Measurements from ENCODE around the gene KLK2.

KLK2 gene

DNA sequence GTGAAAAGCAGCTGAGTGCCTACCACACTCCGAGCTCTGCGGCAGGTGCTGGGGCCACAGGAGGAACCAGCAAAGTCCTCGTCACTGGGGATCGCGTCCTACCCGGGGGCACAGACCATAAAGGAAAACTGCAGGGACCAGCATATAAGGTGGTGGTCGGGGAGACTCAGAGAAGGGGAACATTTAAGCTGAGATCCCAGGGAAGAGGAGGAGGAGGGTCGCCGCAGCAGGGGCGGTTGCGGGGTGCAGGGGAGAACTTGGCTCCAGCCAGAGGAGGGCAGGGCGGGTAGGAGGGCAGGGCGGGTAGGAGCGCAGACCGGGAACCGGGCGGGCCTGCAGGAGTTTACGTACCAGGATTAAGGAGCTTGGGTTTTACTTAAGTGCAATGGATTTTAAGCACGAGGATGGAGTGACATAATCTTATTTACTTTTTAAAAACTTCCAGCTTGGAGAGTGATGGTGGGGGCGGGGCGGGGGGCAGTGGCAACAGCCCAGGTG, 38.9 kb downstream of the KLK2 start:
- no peak overlapping the region for H3K4me3 ChIP-seq (ENCODE audit: low read depth in 1 of 2, low read length in 2 of 2)
- H3K9ac ChIP-seq (ENCODE audit: low read length): no peak overlapping the region
- peaks cover 37 to 42% of the 10 kb centered on the region in 2 donors for H3K27me3 ChIP-seq (ENCODE audit: control insufficient read depth in 1 of 2, insufficient read depth in 2 of 2, low read length in 2 of 2)
- H3K9me3 ChIP-seq (ENCODE audit: low read length): no peaks in the 10 kb centered on the region
- no peaks in the 10 kb centered on the region for H3K4me1 ChIP-seq (ENCODE audit: insufficient read depth, low read length)
- H3K27ac ChIP-seq (ENCODE audit: low read depth, low read length): no peak overlapping the region
- H3K36me3 ChIP-seq (ENCODE audit: insufficient read depth, low read length): no peaks in the 10 kb centered on the region

DNA sequence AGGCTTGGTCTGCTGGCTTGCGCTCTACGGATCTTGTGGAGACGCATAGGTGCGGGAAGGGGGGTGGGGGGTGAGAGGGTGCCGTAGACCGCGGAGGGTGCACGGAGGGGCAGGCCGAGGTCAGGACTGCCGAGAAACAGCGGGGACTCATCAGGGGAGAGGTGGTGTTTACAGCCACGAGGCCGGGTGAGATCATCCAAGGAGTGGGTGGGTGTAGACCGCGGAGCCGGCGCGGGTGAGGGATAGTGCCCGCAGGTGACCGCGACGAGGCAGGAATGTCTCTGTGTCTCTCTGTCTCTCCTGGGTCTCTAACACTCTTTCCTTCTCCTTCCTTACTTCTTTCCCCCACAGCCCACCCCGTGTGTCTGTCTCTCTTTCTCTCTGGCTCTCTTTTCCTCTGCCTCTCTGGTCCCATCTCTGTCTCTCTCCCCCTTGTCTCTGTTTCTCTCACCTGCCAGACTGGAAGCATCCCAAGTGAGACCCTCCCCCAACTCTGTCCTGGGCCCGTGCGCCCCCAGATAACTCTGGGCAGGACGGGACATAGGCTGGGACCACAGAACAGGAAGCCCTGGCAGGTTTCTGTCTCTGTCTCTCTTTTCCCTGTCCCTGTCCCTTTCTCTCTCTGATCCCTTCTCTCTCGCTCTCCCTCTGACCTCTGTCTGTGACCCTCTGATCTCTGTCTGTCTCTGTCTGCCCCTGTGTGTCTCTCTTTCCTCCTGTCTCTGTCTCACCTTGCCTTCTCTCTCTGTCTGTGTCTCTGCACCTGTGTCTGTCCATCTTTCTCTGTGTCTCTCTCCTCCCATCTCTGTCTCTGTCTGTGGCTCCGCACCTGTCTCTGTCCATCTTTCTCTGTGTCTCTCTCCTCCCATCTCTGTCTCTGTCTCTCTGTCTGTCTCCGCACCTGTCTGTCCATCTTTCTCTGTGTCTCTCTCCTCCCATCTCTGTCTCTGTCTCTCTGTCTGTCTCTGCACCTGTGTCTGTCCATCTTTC, 39.8 kb downstream of the KLK2 start:
- H3K27ac ChIP-seq (ENCODE audit: low read depth, low read length): no peak overlapping the region
- H3K4me1 ChIP-seq (ENCODE audit: insufficient read depth, low read length): no peaks in the 10 kb centered on the region
- H3K27me3 ChIP-seq (ENCODE audit: control insufficient read depth in 1 of 2, insufficient read depth in 2 of 2, low read length in 2 of 2): peaks cover 29 to 39% of the 10 kb centered on the region in 2 donors
- H3K36me3 ChIP-seq (ENCODE audit: insufficient read depth, low read length): no peaks in the 10 kb centered on the region
- H3K4me3 ChIP-seq (ENCODE audit: low read depth in 1 of 2, low read length in 2 of 2): no peak overlapping the region
- no peaks in the 10 kb centered on the region for H3K9me3 ChIP-seq (ENCODE audit: low read length)
- no peak overlapping the region for H3K9ac ChIP-seq (ENCODE audit: low read length)

DNA sequence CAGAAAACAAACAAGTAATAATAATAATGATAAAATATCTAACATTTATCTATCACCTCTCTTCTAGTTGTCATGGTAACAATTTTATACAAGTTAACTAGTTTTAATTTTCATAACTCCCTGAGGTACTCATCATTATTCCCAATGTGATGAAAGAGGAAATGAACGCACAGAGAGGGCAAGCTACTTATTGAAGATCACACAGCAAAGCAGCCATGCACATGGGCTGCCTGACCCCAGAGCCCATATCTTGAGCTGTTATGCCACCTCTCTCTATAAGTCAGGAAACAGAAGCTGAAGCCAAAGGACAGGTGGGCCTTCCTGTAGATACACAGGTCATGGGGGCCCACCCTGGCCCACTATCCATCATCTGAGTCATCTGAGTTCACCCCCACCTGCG, 42.8 kb downstream of the KLK2 start:
- H3K36me3 ChIP-seq (ENCODE audit: insufficient read depth, low read length): no peaks in the 10 kb centered on the region
- no peaks in the 10 kb centered on the region for H3K9me3 ChIP-seq (ENCODE audit: low read length)
- no peak overlapping the region for H3K4me3 ChIP-seq (ENCODE audit: low read depth in 1 of 2, low read length in 2 of 2)
- H3K9ac ChIP-seq (ENCODE audit: low read length): no peak overlapping the region
- H3K27ac ChIP-seq (ENCODE audit: low read depth, low read length): no peak overlapping the region
- H3K4me1 ChIP-seq (ENCODE audit: insufficient read depth, low read length): no peaks in the 10 kb centered on the region
- H3K27me3 ChIP-seq (ENCODE audit: control insufficient read depth in 1 of 2, insufficient read depth in 2 of 2, low read length in 2 of 2): peaks cover 9 to 10% of the 10 kb centered on the region in 2 donors

DNA sequence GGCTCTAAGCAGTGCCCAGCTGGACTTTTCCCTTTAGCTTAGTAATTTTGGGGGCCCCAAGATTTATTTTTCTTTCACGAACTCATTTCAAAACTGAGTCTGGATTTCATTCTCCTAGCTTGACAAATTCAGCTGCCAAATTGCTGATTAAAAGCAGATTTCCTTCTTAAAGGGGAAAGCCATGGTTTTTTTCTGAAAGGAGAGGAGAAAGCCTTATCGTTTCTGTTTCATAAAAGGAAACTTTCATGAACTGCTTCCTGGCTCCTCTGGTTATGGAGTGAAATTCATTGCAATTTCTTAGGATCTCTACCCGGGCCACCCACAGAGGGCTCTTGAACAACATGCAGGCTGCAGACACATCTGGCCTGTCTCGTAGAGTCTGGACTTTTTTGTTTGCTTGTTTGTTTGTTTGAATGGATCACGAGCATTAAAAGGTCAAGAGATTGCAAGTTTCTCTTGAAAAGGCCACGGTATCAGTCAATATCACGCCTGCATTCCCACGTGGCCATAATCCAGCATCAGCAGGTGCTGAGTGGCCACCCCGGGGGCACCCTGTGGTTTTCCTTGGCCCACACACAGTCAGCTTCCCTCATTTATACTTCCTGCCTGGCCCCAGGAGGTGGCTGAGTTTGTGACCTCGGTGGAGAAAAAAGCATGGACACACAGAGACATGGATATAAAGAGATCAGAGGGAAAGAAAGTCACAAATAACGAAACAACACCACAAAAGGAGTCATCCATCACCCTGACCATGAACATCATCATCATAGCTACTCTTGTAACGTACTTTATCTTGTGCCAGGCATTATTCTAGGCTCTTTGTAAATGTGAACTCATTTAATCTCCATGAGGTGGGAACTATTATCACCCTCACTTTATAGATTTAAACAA, 48.4 kb downstream of the KLK2 start:
- Histone ChIP-seq H3K27me3 (ENCODE audit: control insufficient read depth in 1 of 2, insufficient read depth in 2 of 2, low read length in 2 of 2) (peaks cover 0 to 7% of the 10 kb centered on the region in 2 donors), H3K9ac (ENCODE audit: low read length) (no peak overlapping the region), H3K27ac (ENCODE audit: low read depth, low read length) (no peak overlapping the region), H3K4me3 (ENCODE audit: low read depth in 1 of 2, low read length in 2 of 2) (no peak overlapping the region), H3K9me3 (ENCODE audit: low read length) (no peaks in the 10 kb centered on the region), H3K4me1 (ENCODE audit: insufficient read depth, low read length) (peaks cover 3% of the 10 kb centered on the region), H3K36me3 (ENCODE audit: insufficient read depth, low read length) (no peaks in the 10 kb centered on the region)

DNA sequence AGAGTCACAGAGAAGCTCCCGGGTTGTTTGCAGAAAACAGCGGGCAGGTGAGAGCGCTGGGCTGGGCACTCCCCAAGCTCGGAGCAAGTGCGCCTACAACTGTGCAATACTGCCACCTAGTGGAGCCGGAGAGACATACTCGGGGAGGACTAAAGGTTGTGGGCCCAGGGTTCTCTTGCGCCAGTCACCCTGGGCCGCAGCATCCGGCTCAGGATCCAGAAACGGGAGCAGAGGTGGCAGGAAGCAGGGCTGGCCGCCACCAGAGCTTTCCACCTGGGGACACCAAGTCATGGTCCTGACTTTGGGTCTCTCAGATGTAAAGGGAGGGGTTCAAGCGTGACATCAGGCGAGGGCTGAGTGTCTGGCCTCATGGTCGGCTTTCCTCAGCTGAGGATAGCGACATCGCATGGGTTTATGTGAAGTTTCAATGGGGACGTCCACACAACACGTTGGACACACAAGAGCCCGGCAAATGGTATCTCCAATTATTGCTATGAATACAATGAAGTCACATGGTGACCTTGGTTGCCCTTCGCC, 49.1 kb downstream of the KLK2 start:
- no peaks in the 10 kb centered on the region for H3K9me3 ChIP-seq (ENCODE audit: low read length)
- H3K36me3 ChIP-seq (ENCODE audit: insufficient read depth, low read length): no peaks in the 10 kb centered on the region
- H3K4me1 ChIP-seq (ENCODE audit: insufficient read depth, low read length): peaks cover 3% of the 10 kb centered on the region
- H3K9ac ChIP-seq (ENCODE audit: low read length): no peak overlapping the region
- peaks cover 0 to 7% of the 10 kb centered on the region in 2 donors for H3K27me3 ChIP-seq (ENCODE audit: control insufficient read depth in 1 of 2, insufficient read depth in 2 of 2, low read length in 2 of 2)
- no peak overlapping the region for H3K27ac ChIP-seq (ENCODE audit: low read depth, low read length)
- no peak overlapping the region for H3K4me3 ChIP-seq (ENCODE audit: low read depth in 1 of 2, low read length in 2 of 2)

DNA sequence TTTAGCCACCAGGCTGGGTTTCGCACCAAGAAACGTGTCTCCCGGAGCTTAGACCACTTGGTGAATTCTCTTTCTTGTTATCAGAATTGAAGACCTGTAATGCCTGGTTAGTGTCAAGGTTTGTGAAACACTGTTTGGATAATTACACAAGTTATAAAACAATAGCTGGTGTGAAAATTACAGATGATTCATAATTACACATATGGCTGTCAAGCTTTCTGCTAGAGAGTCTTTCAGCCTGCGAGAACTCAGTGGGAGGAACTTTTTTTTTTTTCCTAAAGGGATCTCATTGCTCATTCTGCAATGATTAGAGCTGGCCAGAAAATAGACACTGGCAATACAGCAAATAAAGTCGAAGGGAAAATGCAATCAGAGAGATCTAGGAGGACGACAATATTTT, 51.3 kb downstream of the KLK2 start:
- H3K27ac ChIP-seq (ENCODE audit: low read depth, low read length): no peak overlapping the region
- no peaks in the 10 kb centered on the region for H3K9me3 ChIP-seq (ENCODE audit: low read length)
- H3K9ac ChIP-seq (ENCODE audit: low read length): no peak overlapping the region
- peaks cover 5 to 14% of the 10 kb centered on the region in 2 donors for H3K27me3 ChIP-seq (ENCODE audit: control insufficient read depth in 1 of 2, insufficient read depth in 2 of 2, low read length in 2 of 2)
- no peak overlapping the region for H3K4me3 ChIP-seq (ENCODE audit: low read depth in 1 of 2, low read length in 2 of 2)
- no peaks in the 10 kb centered on the region for H3K36me3 ChIP-seq (ENCODE audit: insufficient read depth, low read length)
- peaks cover 3% of the 10 kb centered on the region for H3K4me1 ChIP-seq (ENCODE audit: insufficient read depth, low read length)

DNA sequence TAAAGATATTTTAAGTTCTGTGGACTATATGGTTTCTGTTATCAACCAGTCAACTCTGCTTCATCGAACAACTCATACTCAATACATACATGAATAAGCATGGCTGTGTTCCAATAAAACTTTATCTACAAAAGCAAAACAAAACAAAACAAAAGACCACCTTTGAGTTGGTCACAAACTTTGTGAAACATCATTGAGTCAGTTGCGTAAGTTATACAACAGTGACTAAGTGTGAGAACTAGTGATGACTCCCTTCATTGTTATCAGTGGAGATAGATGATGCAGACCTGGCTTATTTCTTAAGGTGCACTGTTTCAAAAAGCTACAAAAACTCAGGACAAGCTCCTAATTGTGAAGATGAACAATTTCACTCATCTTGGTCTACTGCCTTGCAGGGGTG, 52.5 kb downstream of the KLK2 start:
- Histone ChIP-seq H3K36me3 (ENCODE audit: insufficient read depth, low read length) (no peaks in the 10 kb centered on the region), H3K4me3 (ENCODE audit: low read depth in 1 of 2, low read length in 2 of 2) (no peak overlapping the region), H3K27ac (ENCODE audit: low read depth, low read length) (no peak overlapping the region), H3K9me3 (ENCODE audit: low read length) (no peaks in the 10 kb centered on the region), H3K27me3 (ENCODE audit: control insufficient read depth in 1 of 2, insufficient read depth in 2 of 2, low read length in 2 of 2) (peaks cover 5 to 14% of the 10 kb centered on the region in 2 donors), H3K9ac (ENCODE audit: low read length) (no peak overlapping the region), H3K4me1 (ENCODE audit: insufficient read depth, low read length) (peaks cover 3% of the 10 kb centered on the region)

DNA sequence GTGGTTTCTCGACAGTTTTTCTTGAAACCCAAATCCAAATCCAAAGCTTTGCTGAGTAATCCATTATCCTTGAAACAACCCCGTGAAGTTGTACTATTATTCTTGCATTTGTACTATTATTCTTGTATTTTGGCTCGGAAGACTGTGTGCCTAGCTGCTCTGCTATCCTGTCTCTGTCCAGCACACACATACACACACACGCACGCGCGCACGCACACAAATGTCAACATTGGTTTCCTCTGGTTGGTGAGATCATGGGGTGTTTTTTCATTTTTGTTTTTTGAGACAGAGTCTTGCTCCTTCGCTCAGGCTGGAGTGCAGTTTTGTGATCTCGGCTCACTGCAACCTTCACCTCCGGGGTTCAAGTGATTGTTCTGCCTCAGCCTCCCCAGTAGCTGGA, 52.9 kb downstream of the KLK2 start:
- Histone ChIP-seq H3K27me3 (ENCODE audit: control insufficient read depth in 1 of 2, insufficient read depth in 2 of 2, low read length in 2 of 2) (peaks cover 5 to 14% of the 10 kb centered on the region in 2 donors), H3K4me3 (ENCODE audit: low read depth in 1 of 2, low read length in 2 of 2) (no peak overlapping the region), H3K9ac (ENCODE audit: low read length) (no peak overlapping the region), H3K36me3 (ENCODE audit: insufficient read depth, low read length) (no peaks in the 10 kb centered on the region), H3K27ac (ENCODE audit: low read depth, low read length) (no peak overlapping the region), H3K4me1 (ENCODE audit: insufficient read depth, low read length) (peaks cover 3% of the 10 kb centered on the region), H3K9me3 (ENCODE audit: low read length) (no peaks in the 10 kb centered on the region)

DNA sequence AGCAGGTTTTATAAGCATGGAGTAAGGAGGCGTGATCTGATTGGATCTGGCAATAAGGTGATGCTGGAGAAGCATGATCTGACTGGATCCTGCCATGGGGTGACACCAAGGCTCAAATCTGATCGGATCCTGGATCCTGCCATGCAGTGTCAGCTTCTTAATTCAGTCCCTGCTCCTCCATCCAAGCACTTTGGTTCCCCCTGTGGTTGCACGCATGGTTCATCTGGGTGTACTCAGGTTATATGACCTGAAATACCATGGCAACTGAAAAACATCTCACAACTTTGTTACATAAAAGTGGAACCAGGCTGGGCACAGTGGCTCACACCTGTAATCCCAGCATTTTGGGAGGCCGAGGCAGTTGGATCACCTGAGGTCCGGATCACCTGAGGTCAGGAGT, 55.6 kb downstream of the KLK2 start:
- H3K9ac ChIP-seq (ENCODE audit: low read length): no peak overlapping the region
- H3K9me3 ChIP-seq (ENCODE audit: low read length): no peaks in the 10 kb centered on the region
- no peak overlapping the region for H3K4me3 ChIP-seq (ENCODE audit: low read depth in 1 of 2, low read length in 2 of 2)
- no peaks in the 10 kb centered on the region for H3K4me1 ChIP-seq (ENCODE audit: insufficient read depth, low read length)
- no peak overlapping the region for H3K27ac ChIP-seq (ENCODE audit: low read depth, low read length)
- H3K36me3 ChIP-seq (ENCODE audit: insufficient read depth, low read length): no peaks in the 10 kb centered on the region
- H3K27me3 ChIP-seq (ENCODE audit: control insufficient read depth in 1 of 2, insufficient read depth in 2 of 2, low read length in 2 of 2): peaks cover 5 to 12% of the 10 kb centered on the region in 2 donors
